Ishikawa (cell line): ENCODE measurements around the gene MARCHF7.

ENCODE experiments used
- EP300 ChIP-seq: IDR thresholded peaks from 2 replicates; pipeline ENCODE4 v1.6.1; 2012; ENCODE audit warnings: borderline replicate concordance
- MAX ChIP-seq: IDR thresholded peaks from 2 replicates; pipeline ENCODE4 v1.6.1; 2012
- TEAD4 ChIP-seq: IDR thresholded peaks from 2 replicates; pipeline ENCODE4 v1.6.1; 2012

GRCh38 chr2:159762075-159762474 lies 49.8 kb downstream of the MARCHF7 start:
- no peak for TF ChIP-seq TEAD4
- TF ChIP-seq MAX: no peak
- TF ChIP-seq EP300: no peak
